Karpas-422 (cell line): ENCODE data around the gene PKN3. TPM values are rescaled to one million over a fixed set of nuclear protein-coding genes. Genes with fewer than 3 reads are reported as not detected.

Experiments used
- DNase-seq: peaks from one replicate; pipeline ENCODE4 v3.0.0-alpha.2; 2015
- H2AFZ ChIP-seq: fragments of 200-600 bp; sonication (generic); 2 replicates; pipeline ENCODE4 v1.6.1; 2014; ENCODE audit warnings: antibody characterized with exemption, low read length, mixed read lengths
- H3K27ac ChIP-seq: fragments of 200-600 bp; sonication (generic); 2 replicates; pipeline ENCODE4 v1.5.1; 2014; ENCODE audit warnings: mild to moderate bottlenecking, low read length, moderate library complexity
- H3K27me3 ChIP-seq: fragments of 200-600 bp; sonication (generic); 2 replicates; pipeline ENCODE4 v1.6.1; 2014; ENCODE audit warnings: low read length, mixed read lengths
- H3K36me3 ChIP-seq: fragments of 200-600 bp; sonication (generic); 2 replicates; pipeline ENCODE4 v1.6.1; 2014; ENCODE audit warnings: low read length, mixed read lengths; ENCODE audit not compliant: insufficient read depth
- H3K4me1 ChIP-seq: fragments of 200-600 bp; sonication (generic); 2 replicates; pipeline ENCODE4 v1.6.1; 2014; ENCODE audit warnings: mild to moderate bottlenecking, low read length, mixed read lengths
- H3K4me2 ChIP-seq: fragments of 200-600 bp; sonication (generic); 2 replicates; pipeline ENCODE4 v1.6.1; 2014; ENCODE audit warnings: low read length, low read depth, mild to moderate bottlenecking; ENCODE audit not compliant: poor library complexity, severe bottlenecking
- H3K4me3 ChIP-seq: fragments of 200-600 bp; sonication (generic); 2 replicates; pipeline ENCODE4 v1.5.1; 2014; ENCODE audit warnings: mild to moderate bottlenecking, antibody characterized with exemption, low read length, mixed read lengths
- H3K79me2 ChIP-seq: fragments of 200-600 bp; sonication (generic); 2 replicates; pipeline ENCODE4 v1.6.1; 2014; ENCODE audit warnings: mild to moderate bottlenecking, low read length, mixed read lengths
- H3K9ac ChIP-seq: fragments of 200-600 bp; sonication (generic); 2 replicates; pipeline ENCODE4 v1.6.0; 2014; ENCODE audit warnings: low read length
- H3K9me2 ChIP-seq: fragments of 200-600 bp; sonication (generic), shearing (Covaris generic); replicated peaks from 2 replicates; pipeline ENCODE4 v1.6.0; 2014; ENCODE audit warnings: mild to moderate bottlenecking, low read length, moderate library complexity; ENCODE audit not compliant: insufficient read depth
- H3K9me3 ChIP-seq: fragments of 300-700, 200-600 bp; sonication (generic); 2 replicates; pipeline ENCODE4 v1.6.1; 2014; ENCODE audit warnings: low read length, mixed read lengths
- H4K20me1 ChIP-seq: fragments of 200-600 bp; sonication (generic); 2 replicates; pipeline ENCODE4 v1.6.1; 2014; ENCODE audit warnings: mild to moderate bottlenecking, antibody characterized with exemption, low read length, low read depth; ENCODE audit not compliant: insufficient read depth
- total RNA-seq: library from RNA; depleted of rRNA; stranded (reverse); fragments of >200 nt; shearing (Covaris generic); gene quantifications from 2 replicates; pipeline ENCODE4 v1.2.3, GENCODE V29; 2014; ENCODE audit warnings: low replicate concordance

The PKN3 gene
- total RNA-seq, 1 experiment from 2014 or later = not detected

DNA sequence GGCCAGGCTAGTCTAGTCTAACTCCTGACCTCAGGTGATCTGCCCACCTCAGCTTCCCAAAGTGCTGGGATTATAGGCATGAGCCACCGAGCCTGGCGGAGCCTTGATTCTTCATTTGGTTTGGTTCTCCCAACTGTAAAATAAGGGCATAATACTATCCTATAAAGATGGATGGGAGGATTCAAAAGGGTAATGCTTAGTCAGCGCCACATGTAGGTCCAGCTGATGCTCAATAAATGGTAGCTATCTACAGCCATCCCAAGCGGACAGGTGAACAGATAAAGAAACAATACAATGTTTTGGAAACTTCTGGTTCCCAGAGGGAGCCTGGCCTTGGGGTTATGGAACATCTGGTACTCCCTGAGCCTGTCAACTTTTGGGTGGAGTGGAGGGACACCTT is 26.9 kb upstream of the PKN3 start:
- Histone ChIP-seq H3K4me1 (no peaks in the 10 kb centered on the region), H3K79me2 (0 out of 2 replicates have a peak, but pooled peaks cover 10% of the 10 kb centered on the region), H3K9ac (no peak overlapping the region), H3K27ac (no peak overlapping the region), H3K4me2 (no peak overlapping the region), H3K9me2 (no peaks in the 10 kb centered on the region), H3K27me3 (no peaks in the 10 kb centered on the region), H2AFZ (no peak overlapping the region), H4K20me1 (no peaks in the 10 kb centered on the region), H3K36me3 (no peaks in the 10 kb centered on the region; the same call in 1 of the 2 replicates), H3K9me3 (no peaks in the 10 kb centered on the region), H3K4me3 (no peak overlapping the region)
- DNase-seq = no peak

DNA sequence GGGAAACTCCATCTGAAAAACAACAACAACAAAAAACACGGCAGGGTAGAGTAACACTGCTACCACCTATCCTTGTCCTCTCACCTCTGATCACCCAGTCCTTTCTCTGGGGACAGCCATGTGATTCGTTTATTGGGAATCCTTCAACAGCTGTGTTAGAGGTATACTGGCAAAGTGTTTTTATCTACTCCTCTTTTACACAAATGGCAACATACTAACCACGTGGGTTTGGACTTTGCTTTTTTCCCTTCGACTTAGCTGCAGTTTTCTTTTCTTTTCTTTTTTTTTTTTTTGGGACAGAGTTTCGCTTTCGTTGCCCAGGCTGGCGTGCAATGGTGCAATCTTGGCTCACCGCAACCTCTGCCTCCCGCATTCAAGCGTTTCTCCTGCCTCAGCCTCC is 24.5 kb upstream of the PKN3 start:
- Histone ChIP-seq H3K4me2 (no peak overlapping the region), H3K27me3 (no peaks in the 10 kb centered on the region), H3K4me3 (no peak overlapping the region), H3K79me2 (peaks cover 22% of the 10 kb centered on the region), H2AFZ (no peak overlapping the region), H3K4me1 (peaks cover 5% of the 10 kb centered on the region), H3K9ac (no peak overlapping the region), H4K20me1 (no peaks in the 10 kb centered on the region), H3K36me3 (no peaks in the 10 kb centered on the region; the same call in 1 of the 2 replicates), H3K9me3 (no peaks in the 10 kb centered on the region), H3K27ac (no peak overlapping the region), H3K9me2 (no peaks in the 10 kb centered on the region)
- no peak for DNase-seq

DNA sequence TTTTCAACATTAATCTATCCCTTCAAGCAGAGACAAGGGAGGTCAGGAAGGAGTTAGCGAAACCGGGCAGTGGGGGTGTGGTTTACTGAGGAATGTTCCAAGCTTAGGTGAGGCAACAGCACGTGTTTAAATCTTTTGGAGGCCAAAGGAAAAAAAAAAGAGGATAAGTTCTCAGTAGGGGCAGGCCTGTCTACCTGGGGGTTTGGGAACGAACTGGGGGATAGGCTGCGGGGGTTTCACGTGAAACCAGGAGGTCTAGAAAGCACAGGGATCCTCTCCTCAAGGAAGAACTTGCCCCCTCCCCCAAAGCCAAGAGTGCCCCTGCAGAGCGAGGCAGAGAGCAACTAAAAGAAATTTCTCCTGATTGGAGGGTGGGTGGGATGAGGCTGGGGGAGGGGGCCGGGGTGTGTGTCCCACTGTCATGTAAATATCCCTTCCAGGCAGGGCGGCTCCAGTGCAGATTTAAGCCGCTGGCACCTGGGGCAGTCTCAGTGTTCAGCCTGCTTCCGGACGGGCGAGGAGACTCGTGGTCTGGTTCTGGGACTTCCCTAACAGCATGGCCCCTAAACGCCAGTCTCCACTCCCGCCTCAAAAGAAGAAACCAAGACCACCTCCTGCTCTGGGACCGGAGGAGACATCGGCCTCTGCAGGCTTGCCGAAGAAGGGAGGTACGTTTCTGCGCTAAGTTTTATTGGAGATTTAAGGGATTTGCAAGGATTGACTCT is 18.8 kb upstream of the PKN3 start:
- peaks cover 6% of the 10 kb centered on the region for H3K36me3 ChIP-seq
- H3K9me2 ChIP-seq = no peaks in the 10 kb centered on the region
- H3K9ac ChIP-seq = peak overlapping the region; percentile 97
- H3K4me2 ChIP-seq = peak overlapping the region; percentile 94
- H2AFZ ChIP-seq = no peak overlapping the region
- peaks cover 76% of the 10 kb centered on the region for H3K79me2 ChIP-seq
- H4K20me1 ChIP-seq = peaks cover 6% of the 10 kb centered on the region; the same call in 1 of the 2 replicates
- H3K27ac ChIP-seq = peak overlapping the region; percentile 95
- peaks cover 53% of the 10 kb centered on the region for H3K4me1 ChIP-seq
- DNase-seq = peak; percentile 93
- no peaks in the 10 kb centered on the region for H3K9me3 ChIP-seq
- peak overlapping the region; percentile 82 for H3K4me3 ChIP-seq
- no peaks in the 10 kb centered on the region for H3K27me3 ChIP-seq

DNA sequence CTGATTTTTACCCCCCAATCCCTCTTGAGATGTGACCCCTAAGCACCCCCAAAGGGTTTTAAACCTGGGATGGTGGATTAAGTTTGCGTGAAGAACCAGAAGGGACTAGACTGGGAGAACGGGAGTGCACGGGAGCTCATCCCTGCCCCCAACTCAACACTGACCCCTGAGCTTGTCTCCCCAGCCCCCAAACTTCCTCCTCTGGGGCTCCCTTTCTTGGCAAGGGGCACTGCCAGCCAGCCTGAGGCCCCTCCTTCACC is 18.3 kb upstream of the PKN3 start:
- Histone ChIP-seq H3K27me3 (no peaks in the 10 kb centered on the region), H3K27ac (peak overlapping the region; percentile 95), H3K9me2 (no peaks in the 10 kb centered on the region), H3K4me1 (peaks cover 55% of the 10 kb centered on the region), H3K9ac (peak overlapping the region; percentile 97), H3K9me3 (no peaks in the 10 kb centered on the region), H3K4me3 (peak overlapping the region; percentile 82), H3K4me2 (peak overlapping the region; percentile 94), H3K36me3 (peaks cover 6% of the 10 kb centered on the region), H4K20me1 (peaks cover 6% of the 10 kb centered on the region; the same call in 1 of the 2 replicates), H2AFZ (no peak overlapping the region), H3K79me2 (peaks cover 78% of the 10 kb centered on the region)
- DNase-seq = no peak

DNA sequence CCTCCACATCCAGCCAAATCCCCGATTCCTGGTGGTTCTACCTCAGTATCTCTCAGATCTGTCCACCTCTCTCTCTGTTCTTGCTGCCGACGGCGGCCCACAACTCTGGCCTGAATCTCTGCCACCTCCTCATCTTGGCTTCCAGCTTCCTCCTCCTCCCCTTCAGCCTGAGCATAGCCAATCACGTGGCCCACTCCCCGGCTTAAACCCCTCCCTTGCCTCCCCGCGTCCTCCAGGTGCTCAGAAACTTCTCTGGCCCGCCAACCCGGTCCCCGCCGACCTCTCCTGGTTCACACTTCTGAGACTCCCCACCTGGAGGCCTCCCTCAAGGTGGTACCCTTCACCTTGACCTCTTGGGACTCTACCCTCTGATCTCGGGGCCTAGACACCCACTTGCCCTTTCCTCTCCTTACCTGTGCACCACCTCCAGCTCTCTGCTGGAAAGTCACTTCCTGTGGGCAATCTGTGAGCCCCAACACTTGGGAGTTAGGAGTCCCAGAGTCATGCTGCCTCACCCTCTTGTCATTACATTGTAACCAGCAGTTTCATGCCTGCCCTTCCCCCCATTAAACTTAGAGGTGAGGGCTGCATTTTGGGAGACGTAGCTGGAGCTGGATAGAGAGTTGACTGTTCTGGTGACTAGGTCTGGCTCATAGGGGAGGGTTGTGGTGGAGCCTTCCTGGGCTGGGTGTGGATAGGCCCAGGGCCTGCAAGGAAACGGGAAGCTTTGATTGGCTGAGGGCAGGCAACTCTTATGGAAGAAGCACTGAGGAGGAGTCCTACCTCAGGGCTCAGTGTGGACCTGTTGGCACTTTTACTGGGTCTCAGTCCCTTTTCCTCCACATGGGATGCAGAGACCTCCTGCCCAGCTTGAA is 17.7 kb upstream of the PKN3 start:
- Histone ChIP-seq H3K4me3 (peak overlapping the region; percentile 82), H3K36me3 (peaks cover 6% of the 10 kb centered on the region; the same call in 1 of the 2 replicates), H4K20me1 (peaks cover 6% of the 10 kb centered on the region; the same call in 1 of the 2 replicates), H3K9me3 (no peaks in the 10 kb centered on the region), H3K79me2 (peaks cover 78% of the 10 kb centered on the region), H3K9ac (peak overlapping the region; percentile 97), H3K9me2 (no peaks in the 10 kb centered on the region), H3K27me3 (no peaks in the 10 kb centered on the region), H3K27ac (peak overlapping the region; percentile 95), H3K4me1 (peaks cover 55% of the 10 kb centered on the region), H3K4me2 (peak overlapping the region; percentile 94), H2AFZ (peak overlapping the region; percentile 46; the same call in 1 of the 2 replicates)
- peak; percentile 94 for DNase-seq

DNA sequence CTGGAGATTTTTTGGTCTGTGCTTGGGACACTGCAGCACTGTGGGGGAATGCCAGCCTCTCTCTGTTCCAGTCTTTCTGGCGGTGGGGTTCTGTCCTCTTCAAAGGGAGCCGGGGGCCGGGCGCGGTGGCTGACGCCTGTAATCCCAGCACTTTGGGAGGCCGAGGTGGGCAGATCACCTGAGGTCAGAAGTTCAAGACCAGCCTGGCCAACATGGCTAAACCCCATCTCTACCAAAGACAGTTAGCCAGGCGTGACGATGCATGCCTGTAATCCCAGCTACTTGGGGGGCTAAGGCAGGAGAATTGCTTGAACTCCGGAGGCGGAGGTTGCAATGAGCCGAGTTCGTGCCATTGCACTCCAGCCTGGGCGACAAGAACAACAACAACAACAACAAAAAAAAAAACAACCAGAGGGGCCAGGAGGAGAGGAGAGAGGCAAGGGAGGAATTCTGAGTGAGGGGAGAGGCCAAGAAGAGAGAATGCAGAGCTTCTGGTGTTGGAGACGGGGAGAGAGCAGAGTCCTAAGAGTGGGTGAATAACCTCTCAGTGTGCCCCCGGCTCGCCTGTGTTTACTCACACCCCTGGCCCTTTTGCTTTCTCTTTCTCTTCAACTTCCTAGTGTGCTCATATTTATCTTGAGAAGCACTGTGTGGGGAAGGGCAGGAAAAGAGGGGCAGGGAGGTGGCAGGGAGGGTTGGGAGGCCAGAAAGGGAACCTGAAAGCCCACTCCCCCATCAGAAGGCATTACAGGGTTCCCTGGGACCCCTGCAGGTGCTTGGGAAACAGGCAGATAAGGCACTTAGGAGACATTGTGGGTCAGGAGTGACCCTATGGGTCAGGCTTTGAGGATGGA is 16.4 kb upstream of the PKN3 start:
- Histone ChIP-seq H3K79me2 (peaks cover 83% of the 10 kb centered on the region), H3K4me1 (peaks cover 61% of the 10 kb centered on the region), H3K4me3 (peak overlapping the region; percentile 82), H3K27me3 (no peaks in the 10 kb centered on the region), H4K20me1 (peaks cover 14% of the 10 kb centered on the region), H3K9me2 (no peaks in the 10 kb centered on the region), H3K36me3 (peaks cover 14% of the 10 kb centered on the region), H3K9me3 (no peaks in the 10 kb centered on the region), H3K27ac (peak overlapping the region; percentile 95), H2AFZ (no peak overlapping the region), H3K9ac (peak overlapping the region; percentile 97), H3K4me2 (peak overlapping the region; percentile 94)
- DNase-seq = no peak

DNA sequence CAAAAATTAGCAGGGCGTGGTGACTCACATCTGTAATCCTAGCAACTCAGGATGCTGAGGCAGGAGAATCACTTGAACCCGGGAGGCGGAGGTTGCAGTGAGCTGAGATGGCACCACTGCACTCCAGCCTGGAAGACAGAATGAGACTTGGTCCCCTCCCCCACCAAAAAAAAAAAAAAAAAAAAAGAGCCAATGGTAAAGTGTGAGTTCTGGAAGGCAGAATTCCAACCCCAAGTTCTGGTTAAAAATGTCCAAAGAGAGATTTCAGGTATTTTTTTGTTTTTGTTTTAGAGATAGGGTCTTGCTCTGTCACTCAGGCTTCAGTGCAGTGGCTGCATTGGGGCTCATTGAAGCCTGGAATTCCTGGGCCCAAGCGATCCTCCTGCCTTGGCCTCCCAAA is 14.8 kb upstream of the PKN3 start:
- DNase-seq = no peak
- Histone ChIP-seq H3K4me2 (peak overlapping the region; percentile 94), H3K36me3 (peaks cover 29% of the 10 kb centered on the region), H2AFZ (no peak overlapping the region), H3K4me3 (peak overlapping the region; percentile 81; the same call in 1 of the 2 replicates), H3K4me1 (peaks cover 65% of the 10 kb centered on the region), H4K20me1 (peaks cover 30% of the 10 kb centered on the region), H3K27ac (no peak overlapping the region; the same call in 1 of the 2 replicates), H3K9me2 (no peaks in the 10 kb centered on the region), H3K9ac (no peak overlapping the region), H3K27me3 (no peaks in the 10 kb centered on the region), H3K79me2 (peaks cover 83% of the 10 kb centered on the region), H3K9me3 (no peaks in the 10 kb centered on the region)
